K562 (cell line): ENCODE measurements around the gene GPHN. TPM values are rescaled to one million over a fixed set of nuclear protein-coding genes. Genes with fewer than 3 reads are reported as not detected.
A peak's percentile ranks its signal among the peaks of the same experiment; 100 is the strongest.
"Not testable (repeated sequence)": the region's sequence is repeated elsewhere in the genome, so short reads cannot be mapped to it uniquely, and the experiment has no call there.

Experiments
- ATAC-seq: fragments of 200-7000 bp; cut with Tn5 transposase; 3 replicates; pipeline ENCODE4 v1.9.1; 2020; ENCODE audit warnings: moderate library complexity
- BruUV-seq: library from RNA; stranded (reverse); fragments of 400-500 nt; replicated peaks from 2 replicates; lab custom pipeline; 2021; lab: Mats Ljungman, UMichigan
- CTCF ChIA-PET: fragments of 300-600 bp; formaldehyde crosslinking; extraction: SDS; loops from one replicate; lab custom pipeline; 2021; ENCODE audit warnings: low intra/inter-chr PET ratio; lab: Yijun Ruan, JAX
- POLR2A ChIA-PET: fragments of 300-600, 350-650 bp; sonication (Branson Sonifier 250); formaldehyde crosslinking; extraction: SDS; loops from one replicate; lab custom pipeline; 2021; ENCODE audit warnings: antibody characterized with exemption, inconsistent platforms; lab: Yijun Ruan, JAX
- DNase-seq, 4 experiments: peaks; one replicate each; pipeline versions ENCODE4 v3.0.0 to v3.0.0-alpha.2; 2011 to 2018; ENCODE audit warnings: low spot score in 3 of 4, mixed read lengths in 3 of 4; ENCODE audit errors: extremely low read depth in 1 of 4
- FAIRE-seq: peaks from 2 replicates; lab custom pipeline; 2011; peaks lifted over from hg19 to GRCh38; lab: Jason Lieb, UNC
- H2AFZ ChIP-seq: 2 replicates; pipeline ENCODE4 v1.6.0; 2011; ENCODE audit warnings: low read depth, low read length, control low read depth, inconsistent platforms
- H3K27ac ChIP-seq: fragments of 200-600 bp; 3 replicates; pipeline ENCODE4 v1.8.0; 2011; ENCODE audit warnings: low read depth, mild to moderate bottlenecking, control low read depth, inconsistent platforms, low read length, moderate library complexity, mixed read lengths; ENCODE audit errors: extremely low read depth
- H3K27me3 ChIP-seq, 2 experiments: fragments of 300-600 bp in 1 of 2; 2 replicates in 1 of 2; 3 replicates in 1 of 2; pipeline versions ENCODE4 v1.6.0 to v1.8.0; 2011; ENCODE audit warnings: inconsistent platforms in 2 of 2, low read length in 2 of 2, mild to moderate bottlenecking in 1 of 2, mixed read lengths in 1 of 2, moderate library complexity in 1 of 2; ENCODE audit not compliant: control insufficient read depth in 2 of 2, insufficient read depth in 2 of 2
- H3K36me3 ChIP-seq: fragments of 300-600 bp; 3 replicates; pipeline ENCODE4 v1.8.0; 2011; ENCODE audit warnings: mild to moderate bottlenecking, low read length, inconsistent platforms; ENCODE audit not compliant: control insufficient read depth, insufficient read depth
- H3K4me1 ChIP-seq, 2 experiments: fragments of 200-600 bp in 1 of 2; replicated peaks in 1 of 2; 2 replicates in 1 of 2; 3 replicates in 1 of 2; pipeline versions ENCODE4 v1.5.1 to v1.8.0; 2011; ENCODE audit warnings: inconsistent platforms in 2 of 2, low read length in 2 of 2, mild to moderate bottlenecking in 1 of 2, mixed read lengths in 1 of 2, moderate library complexity in 1 of 2; ENCODE audit not compliant: control insufficient read depth in 2 of 2, insufficient read depth in 2 of 2
- H3K4me2 ChIP-seq: 2 replicates; pipeline ENCODE4 v1.6.1; 2011; ENCODE audit warnings: low read length, control low read depth, inconsistent platforms, mixed read lengths; ENCODE audit not compliant: insufficient read depth
- H3K4me3 ChIP-seq: fragments of 200-600 bp; sonication (generic), shearing (Covaris generic); 2 replicates; pipeline ENCODE4 v1.5.1; 2016; ENCODE audit warnings: control low read depth, inconsistent platforms
- H3K79me2 ChIP-seq: fragments of 200-600 bp; 3 replicates; pipeline ENCODE4 v1.8.0; 2011; ENCODE audit warnings: low read length, inconsistent platforms; ENCODE audit not compliant: control insufficient read depth, insufficient read depth
- H3K9ac ChIP-seq, 2 experiments: 2 replicates each; pipeline versions ENCODE4 v1.6.0 to v1.6.1; 2011; ENCODE audit warnings: low read depth in 2 of 2, low read length in 2 of 2, control low read depth in 1 of 2, inconsistent platforms in 1 of 2, mild to moderate bottlenecking in 1 of 2, mixed read lengths in 1 of 2; ENCODE audit not compliant: insufficient read depth in 1 of 2
- H3K9me1 ChIP-seq: one replicate; pipeline ENCODE4 v1.6.0; 2011; ENCODE audit warnings: inconsistent platforms, mild to moderate bottlenecking, low read length, moderate library complexity; ENCODE audit not compliant: control insufficient read depth, insufficient read depth
- H3K9me3 ChIP-seq: replicated peaks from 2 replicates; pipeline ENCODE4 v1.5.1; 2011; ENCODE audit warnings: low read depth, low read length, inconsistent platforms; ENCODE audit not compliant: control insufficient read depth, insufficient read depth
- H4K20me1 ChIP-seq: replicated peaks from 2 replicates; pipeline ENCODE4 v1.6.1; 2011; ENCODE audit warnings: low read length, inconsistent platforms, mixed read lengths; ENCODE audit not compliant: control insufficient read depth, insufficient read depth
- GABPA ChIP-seq: fragments of 200-800 bp; sonication (Bioruptor generic); conservative IDR thresholded peaks from 2 replicates; pipeline ENCODE4 v1.6.1; 2016; ENCODE audit warnings: low read depth, missing genetic modification characterization, missing compliant biosample characterization
- JUN ChIP-seq, 2 experiments: sonication (generic) in 1 of 2; formaldehyde crosslinking in 1 of 2; IDR thresholded peaks; 2 replicates each; pipeline versions ENCODE4 v1.6.1 to v1.8.0; 2012 to 2022; ENCODE audit warnings: borderline replicate concordance in 2 of 2, mild to moderate bottlenecking in 2 of 2, improper control_type of control experiment in 1 of 2, low read depth in 1 of 2, low read length in 1 of 2, missing genetic modification reagents in 1 of 2
- SRSF9 ChIP-seq: fragments of 200-400 bp; formaldehyde crosslinking; IDR thresholded peaks from 2 replicates; pipeline ENCODE4 v1.6.1; 2017; ENCODE audit warnings: low read depth, low read length, borderline replicate concordance
- WGBS: fragments of 100-300 bp; shearing (Covaris generic); methylation state at CpG from one replicate; pipeline ENCODE4 v1.1.6; 2016; ENCODE audit warnings: low coverage, mixed read lengths; ENCODE audit not compliant: insufficient coverage; ENCODE audit errors: missing lambda C conversion rate; 5-methylcytosine and 5-hydroxymethylcytosine counted together
- in situ Hi-C: fragments of 300-500 bp; cut with MboI; formaldehyde crosslinking; loops from 4 replicates; pipeline ENCODE4 v1.15.0; 2018; ENCODE audit warnings: inconsistent platforms, mixed read lengths
- intact Hi-C: fragments of 100-400 bp; cut with micrococcal nuclease; formaldehyde crosslinking; loops from 2 replicates; pipeline ENCODE4 v1.14.2; 2022
- polyA plus RNA-seq, 8 experiments: library from polyadenylated mRNA; depleted of rRNA in 4 of 8; stranded (reverse) in 5 of 8; unstranded in 3 of 8; fragments of >200 nt; fragmentation: Nextera tagmentation in 2 of 8; fragmentation: Illumina TruSeq in 1 of 8; extraction: Ambion mirVana in 2 of 8; extraction: Trizol in 1 of 8; gene quantifications; 2 replicates each; pipeline versions ENCODE4 v1.2.1 to v1.2.3, GENCODE V29; 2011 to 2014; ENCODE audit warnings: inconsistent platforms in 1 of 8, missing spikeins in 1 of 8
- total RNA-seq, 7 experiments: library from RNA; depleted of rRNA in 6 of 7; stranded (reverse); fragments of >200 nt in 6 of 7; fragmentation: Illumina TruSeq in 2 of 7; extraction: Trizol in 2 of 7; gene quantifications; 2 replicates each; pipeline versions ENCODE4 v1.2.1 to v1.2.3, GENCODE V29; 2011 to 2021; ENCODE audit warnings: low replicate concordance in 1 of 7
- TF ChIP-seq, protein P1 (sequence below): fragments of 450-650 bp; formaldehyde crosslinking; IDR thresholded peaks from 2 replicates; pipeline ENCODE4 v1.4.0; 2020; ENCODE audit warnings: mild to moderate bottlenecking, mixed read lengths

Gene GPHN
- total and polyA plus RNA-seq, 9 of the 15 experiments (the other 6 are each of a cell fraction or from before 2014, with no cell fraction given) = 5.9 to 16.0 (median 11.4) TPM

DNA sequence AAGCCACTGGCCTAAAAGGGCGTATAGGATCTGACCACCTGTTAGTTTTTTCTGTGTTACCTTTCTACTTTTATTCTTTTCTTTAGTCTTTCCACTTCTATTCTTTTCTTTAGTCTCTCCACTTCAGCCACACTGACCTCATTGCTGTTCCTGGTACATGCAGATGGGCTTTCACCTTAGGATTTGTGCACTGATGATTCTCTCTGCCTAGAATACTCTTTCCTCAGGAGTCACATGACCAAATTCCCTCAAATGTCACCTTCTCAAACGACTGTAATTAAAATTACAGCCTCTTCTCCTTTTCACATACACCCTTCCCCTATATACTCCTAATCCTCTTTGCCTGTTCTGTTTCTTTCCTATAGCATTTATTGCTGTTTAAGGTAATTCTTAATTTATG lies 36.0 kb downstream of the GPHN start:
- FAIRE-seq (no peak), ATAC-seq (no peak)
- 4% methylated on average over 2 of the region's 2 CpGs for WGBS
- no peaks in the 10 kb centered on the region for H4K20me1 ChIP-seq
- H3K79me2 ChIP-seq = no peaks in the 10 kb centered on the region; the same call in 1 of the 3 replicates
- H3K9ac ChIP-seq = no peak overlapping the region
- no peak overlapping the region for H3K4me2 ChIP-seq
- CTCF ChIA-PET = no interaction called here
- no peak overlapping the region for H2AFZ ChIP-seq
- H3K4me3 ChIP-seq = no peak overlapping the region
- no peaks in the 10 kb centered on the region for H3K9me3 ChIP-seq
- TF ChIP-seq, protein P1, sequence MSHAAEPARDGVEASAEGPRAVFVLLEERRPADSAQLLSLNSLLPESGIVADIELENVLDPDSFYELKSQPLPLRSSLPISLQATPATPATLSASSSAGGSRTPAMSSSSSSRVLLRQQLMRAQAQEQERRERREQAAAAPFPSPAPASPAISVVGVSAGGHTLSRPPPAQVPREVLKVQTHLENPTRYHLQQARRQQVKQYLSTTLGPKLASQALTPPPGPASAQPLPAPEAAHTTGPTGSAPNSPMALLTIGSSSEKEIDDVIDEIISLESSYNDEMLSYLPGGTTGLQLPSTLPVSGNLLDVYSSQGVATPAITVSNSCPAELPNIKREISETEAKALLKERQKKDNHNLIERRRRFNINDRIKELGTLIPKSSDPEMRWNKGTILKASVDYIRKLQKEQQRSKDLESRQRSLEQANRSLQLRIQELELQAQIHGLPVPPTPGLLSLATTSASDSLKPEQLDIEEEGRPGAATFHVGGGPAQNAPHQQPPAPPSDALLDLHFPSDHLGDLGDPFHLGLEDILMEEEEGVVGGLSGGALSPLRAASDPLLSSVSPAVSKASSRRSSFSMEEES (CRISPR knock-in tag) = peak; percentile 65
- no peak for TF ChIP-seq GABPA (tag)
- no peak for TF ChIP-seq SRSF9
- TF ChIP-seq JUN (IDR thresholded peaks at IDR 0.05; ENCODE audit: borderline replicate concordance, low read depth, low read length) = no peak
- TF ChIP-seq JUN (CRISPR knock-in tag; IDR thresholded peaks at IDR 0.05; ENCODE audit: borderline replicate concordance) = no peak
- TF ChIP-seq, all 486 proteins: peak for 1
- POLR2A ChIA-PET = no interaction called here
- BruUV-seq = no TSS peak
- Histone ChIP-seq H3K36me3 (no peaks in the 10 kb centered on the region), H3K27me3 (no peaks in the 10 kb centered on the region), H3K27ac (no peak overlapping the region), H3K4me1 (no peaks in the 10 kb centered on the region; a peak in 1 of 5 replicates), H3K9me1 (no peaks in the 10 kb centered on the region)
- in situ Hi-C loops = no loop called here
- DNase-seq = no peak
- intact Hi-C loops = no loop called here

DNA sequence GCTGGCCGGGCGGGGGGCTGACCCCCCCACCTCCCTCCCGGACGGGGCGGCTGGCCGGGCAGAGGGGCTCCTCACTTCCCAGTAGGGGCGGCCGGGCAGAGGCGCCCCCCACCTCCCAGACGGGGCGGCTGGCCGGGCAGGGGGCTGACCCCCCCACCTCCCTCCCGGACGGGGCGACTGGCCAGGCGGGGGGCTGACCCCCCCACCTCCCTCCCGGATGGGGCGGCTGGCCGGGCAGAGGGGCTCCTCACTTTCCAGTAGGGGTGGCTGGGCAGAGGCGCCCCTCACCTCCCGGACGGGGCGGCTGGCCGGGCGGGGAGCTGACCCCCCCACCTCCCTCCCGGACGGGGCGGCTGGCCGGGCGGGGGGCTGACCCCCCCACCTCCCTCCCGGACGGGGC lies 37.2 kb downstream of the GPHN start:
- H3K27ac ChIP-seq, H3K27me3 ChIP-seq, H2AFZ ChIP-seq, H3K9me3 ChIP-seq, DNase-seq, ATAC-seq, H3K9me1 ChIP-seq, H3K9ac ChIP-seq, H3K79me2 ChIP-seq, CTCF ChIA-PET, H3K4me1 ChIP-seq, intact Hi-C loops, BruUV-seq, H3K4me2 ChIP-seq, H3K4me3 ChIP-seq, in situ Hi-C loops, H3K36me3 ChIP-seq, POLR2A ChIA-PET, FAIRE-seq, H4K20me1 ChIP-seq: not testable (repeated sequence)
- WGBS = 100% methylated on average over 1 of the region's 32 CpGs

DNA sequence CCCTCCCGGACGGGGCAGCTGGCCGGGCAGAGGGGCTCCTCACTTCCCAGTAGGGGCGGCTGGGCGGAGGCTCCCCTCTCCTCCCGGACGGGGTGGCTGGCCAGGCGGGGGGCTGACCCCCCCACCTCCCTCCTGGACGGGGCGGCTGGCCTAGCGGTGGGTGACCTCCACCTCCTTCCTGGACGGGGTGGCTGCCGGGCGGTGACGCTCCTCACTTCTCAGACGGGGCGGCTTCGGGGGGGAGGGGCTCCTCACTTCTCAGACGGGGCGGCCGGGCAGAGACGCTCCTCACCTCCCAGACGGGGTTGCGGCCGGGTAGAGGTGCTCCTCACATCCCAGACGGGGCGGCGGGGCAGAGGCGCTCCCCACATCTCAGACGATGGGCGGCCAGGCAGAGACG lies 37.8 kb downstream of the GPHN start:
- ATAC-seq, H3K9ac ChIP-seq, H3K27me3 ChIP-seq, H3K4me3 ChIP-seq, H3K79me2 ChIP-seq, DNase-seq, H2AFZ ChIP-seq, FAIRE-seq, intact Hi-C loops, H3K36me3 ChIP-seq, POLR2A ChIA-PET, H3K27ac ChIP-seq, H3K9me1 ChIP-seq, in situ Hi-C loops, H3K4me1 ChIP-seq, H3K4me2 ChIP-seq, H3K9me3 ChIP-seq, H4K20me1 ChIP-seq, CTCF ChIA-PET, BruUV-seq: not testable (repeated sequence)
- WGBS = 88% methylated on average over 3 of the region's 32 CpGs
